ENCODE measurements around the gene FLT4. TPM values are rescaled to one million over a fixed set of nuclear protein-coding genes. Genes with fewer than 3 reads are reported as not detected.

Gene FLT4
- total and polyA plus RNA-seq, 8 donors, result 0.79 to 6.8 (median 2.1) TPM

DNA sequence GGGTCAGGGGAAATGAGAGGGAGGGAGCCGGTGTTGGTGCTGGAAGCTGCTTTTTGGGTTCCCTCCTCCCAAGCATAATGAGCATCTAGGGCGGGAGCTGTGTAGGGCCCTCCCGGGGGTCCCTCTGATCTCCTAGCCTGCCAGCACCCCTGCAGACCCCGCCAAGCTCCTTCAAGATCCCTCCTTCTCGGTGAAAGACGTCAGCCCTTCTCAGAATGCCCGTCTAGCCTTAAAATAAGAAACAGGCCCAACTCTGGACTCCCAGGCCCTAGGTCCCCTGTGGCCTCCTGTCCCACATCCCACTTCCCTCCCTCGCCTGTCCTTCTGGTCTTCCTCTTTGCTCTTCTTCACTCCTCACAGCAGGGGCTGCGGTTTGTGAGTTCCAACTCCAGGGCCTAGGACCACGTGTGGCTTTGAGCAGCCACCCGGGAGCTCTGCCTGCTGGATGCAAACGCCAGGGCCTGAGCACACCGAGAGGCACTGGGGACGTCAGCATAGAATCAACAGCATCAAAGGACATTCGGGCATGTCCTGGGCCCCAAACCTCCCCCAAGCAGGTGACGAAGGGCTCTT, 49.3 kb downstream of the FLT4 start:
- H3K27me3 ChIP-seq, result no peaks in the 10 kb centered on the region
- no peak overlapping the region for H3K27ac ChIP-seq
- peaks cover 8 to 12% (median 9%) of the 10 kb centered on the region in 3 donors for H3K4me1 ChIP-seq
- no peaks in the 10 kb centered on the region for H3K9me3 ChIP-seq
- no peaks in the 10 kb centered on the region for H3K36me3 ChIP-seq
- TF ChIP-seq CTCF (IDR thresholded peaks at IDR 0.05), result no peak
- H3K4me3 ChIP-seq, result no peak overlapping the region
- ATAC-seq (no peak), DNase-seq (peak in 1 of 6 donors; percentile 4), FAIRE-seq (no peak)
- 78 to 79% methylated on average over 16 of the region's 16 CpGs for WGBS, 2 donors
- intact Hi-C loops (cut with DNase I), result no loop called here

- Histone ChIP-seq H3K27me3 (no peaks in the 10 kb centered on the region), H3K27ac (no peak overlapping the region), H3K36me3 (no peaks in the 10 kb centered on the region), H3K4me3 (no peak overlapping the region), H3K4me1 (peaks cover 8 to 12% (median 9%) of the 10 kb centered on the region in 3 donors), H3K9me3 (no peaks in the 10 kb centered on the region)
- DNase-seq (no peak), FAIRE-seq (no peak), ATAC-seq (no peak)
- WGBS, 2 donors, result 91 to 98% methylated on average over 6 of the region's 6 CpGs
- intact Hi-C loops (cut with DNase I), result no loop called here
- TF ChIP-seq CTCF (IDR thresholded peaks at IDR 0.05), result no peak
These were observed 49.8 kb downstream of the FLT4 start for GRCh38 chr5:180599590-180599914.

GRCh38 chr5:180598797-180599589, 50.4 kb downstream of the FLT4 start:
- no peak for TF ChIP-seq CTCF (IDR thresholded peaks at IDR 0.05)
- DNase-seq (peak in 1 of 6 donors; percentile 5), FAIRE-seq (no peak), ATAC-seq (no peak)
- no peak overlapping the region for H3K4me3 ChIP-seq
- intact Hi-C loops (cut with DNase I), result no loop called here
- peaks cover 8 to 12% (median 9%) of the 10 kb centered on the region in 3 donors for H3K4me1 ChIP-seq
- 90 to 91% methylated on average over 16 of the region's 16 CpGs for WGBS, 2 donors
- H3K27me3 ChIP-seq, result no peaks in the 10 kb centered on the region
- no peaks in the 10 kb centered on the region for H3K36me3 ChIP-seq
- no peaks in the 10 kb centered on the region for H3K9me3 ChIP-seq
- no peak overlapping the region for H3K27ac ChIP-seq

DNA sequence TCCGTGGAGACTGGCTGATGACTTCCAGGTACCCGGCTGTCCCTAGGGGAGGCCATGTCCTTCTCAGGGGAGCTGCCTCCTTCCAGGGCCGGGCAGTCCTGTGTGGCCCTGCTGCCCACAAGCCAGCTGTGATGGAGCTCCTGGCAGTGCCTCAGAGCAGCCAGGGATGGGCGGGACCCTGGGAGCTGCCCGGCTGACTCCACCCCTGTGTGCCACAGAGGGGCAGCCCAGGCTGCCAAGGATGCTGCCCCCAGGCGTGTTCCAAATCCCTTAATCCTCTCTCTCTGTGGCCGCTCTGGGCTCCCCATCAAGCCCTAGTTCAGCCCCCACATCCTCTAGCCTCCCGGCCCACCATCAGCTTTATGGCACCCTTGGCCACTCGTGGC, 51.1 kb downstream of the FLT4 start:
- intact Hi-C loops (cut with DNase I), result no loop called here
- Histone ChIP-seq H3K27ac (no peak overlapping the region), H3K4me3 (no peak overlapping the region), H3K9me3 (no peaks in the 10 kb centered on the region), H3K36me3 (no peaks in the 10 kb centered on the region), H3K27me3 (no peaks in the 10 kb centered on the region), H3K4me1 (peaks cover 8 to 12% (median 9%) of the 10 kb centered on the region in 3 donors)
- DNase-seq, result peak in 2 of 6 donors; percentile 5 to 42
- no peak for ATAC-seq
- WGBS, 2 donors, result 88 to 95% methylated on average over 9 of the region's 9 CpGs
- no peak for FAIRE-seq
- TF ChIP-seq CTCF (IDR thresholded peaks at IDR 0.05), result no peak

DNA sequence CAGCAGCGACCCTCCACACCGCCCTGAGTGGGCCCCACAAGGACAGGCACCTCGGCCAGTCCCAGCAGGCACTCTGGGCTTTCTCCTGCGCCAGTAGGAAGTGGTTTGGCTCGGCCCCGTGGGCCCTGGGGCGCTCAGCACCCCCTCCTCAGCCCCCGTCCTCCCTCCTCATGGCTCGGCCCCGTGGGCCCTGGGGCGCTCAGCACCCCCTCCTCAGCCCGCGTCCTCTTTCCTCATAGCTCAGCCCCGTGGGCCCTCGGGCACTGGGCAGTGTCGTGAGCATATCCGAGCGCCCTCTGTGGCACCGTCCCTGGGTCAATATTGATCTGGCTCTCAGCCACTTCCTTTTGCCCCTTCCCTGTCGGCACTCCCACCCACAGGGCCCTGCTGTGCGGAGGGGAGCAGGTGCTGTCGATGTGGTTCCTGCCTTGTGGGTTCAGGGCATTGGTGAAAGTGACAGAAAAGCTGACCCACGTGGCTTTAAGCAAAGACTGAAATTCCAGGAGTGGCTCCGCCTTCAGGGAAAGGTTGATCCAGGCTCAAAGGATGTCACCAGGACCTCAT, 52.6 kb downstream of the FLT4 start:
- H3K4me3 ChIP-seq, result no peak overlapping the region
- WGBS, 2 donors, result 64 to 67% methylated on average over 20 to 24 of the region's 24 CpGs
- intact Hi-C loops (cut with DNase I), result no loop called here
- no peak for TF ChIP-seq CTCF (IDR thresholded peaks at IDR 0.05)
- no peak overlapping the region for H3K27ac ChIP-seq
- ATAC-seq (peak in 2 of 4 donors; percentile 7 to 23), DNase-seq (peak in 2 of 6 donors; percentile 13 to 62), FAIRE-seq (no peak)
- no peaks in the 10 kb centered on the region for H3K27me3 ChIP-seq
- no peaks in the 10 kb centered on the region for H3K36me3 ChIP-seq
- no peaks in the 10 kb centered on the region for H3K9me3 ChIP-seq
- H3K4me1 ChIP-seq, result peaks cover 8 to 12% (median 9%) of the 10 kb centered on the region in 3 donors

Measured in pancreas (tissue), 10 donors.